K562 (cell line): Measurements from ENCODE around the gene CIAO2A. TPM values are rescaled to one million over a fixed set of nuclear protein-coding genes. Genes with fewer than 3 reads are reported as not detected.

Experiments used
- ATAC-seq: fragments of 200-7000 bp; cut with Tn5 transposase; 3 replicates; pipeline ENCODE4 v1.9.1; 2020; ENCODE audit warnings: moderate library complexity
- BruUV-seq: library from RNA; stranded (reverse); fragments of 400-500 nt; replicated peaks from 2 replicates; lab custom pipeline; 2021; lab: Mats Ljungman, UMichigan
- CTCF ChIA-PET: fragments of 300-600 bp; formaldehyde crosslinking; extraction: SDS; loops from one replicate; lab custom pipeline; 2021; ENCODE audit warnings: low intra/inter-chr PET ratio; lab: Yijun Ruan, JAX
- POLR2A ChIA-PET: fragments of 300-600, 350-650 bp; sonication (Branson Sonifier 250); formaldehyde crosslinking; extraction: SDS; loops from one replicate; lab custom pipeline; 2021; ENCODE audit warnings: antibody characterized with exemption, inconsistent platforms; lab: Yijun Ruan, JAX
- DNase-seq, 4 experiments: peaks; one replicate each; pipeline versions ENCODE4 v3.0.0 to v3.0.0-alpha.2; 2011 to 2018; ENCODE audit warnings: low spot score in 3 of 4, mixed read lengths in 3 of 4; ENCODE audit errors: extremely low read depth in 1 of 4
- FAIRE-seq: peaks from 2 replicates; lab custom pipeline; 2011; peaks lifted over from hg19 to GRCh38; lab: Jason Lieb, UNC
- H2AFZ ChIP-seq: 2 replicates; pipeline ENCODE4 v1.6.0; 2011; ENCODE audit warnings: low read depth, low read length, control low read depth, inconsistent platforms
- H3K27ac ChIP-seq: fragments of 200-600 bp; 3 replicates; pipeline ENCODE4 v1.8.0; 2011; ENCODE audit warnings: low read depth, mild to moderate bottlenecking, control low read depth, inconsistent platforms, low read length, moderate library complexity, mixed read lengths; ENCODE audit errors: extremely low read depth
- H3K27me3 ChIP-seq, 2 experiments: fragments of 300-600 bp in 1 of 2; 2 replicates in 1 of 2; 3 replicates in 1 of 2; pipeline versions ENCODE4 v1.6.0 to v1.8.0; 2011; ENCODE audit warnings: inconsistent platforms in 2 of 2, low read length in 2 of 2, mild to moderate bottlenecking in 1 of 2, mixed read lengths in 1 of 2, moderate library complexity in 1 of 2; ENCODE audit not compliant: control insufficient read depth in 2 of 2, insufficient read depth in 2 of 2
- H3K36me3 ChIP-seq: fragments of 300-600 bp; 3 replicates; pipeline ENCODE4 v1.8.0; 2011; ENCODE audit warnings: mild to moderate bottlenecking, low read length, inconsistent platforms; ENCODE audit not compliant: control insufficient read depth, insufficient read depth
- H3K4me1 ChIP-seq, 2 experiments: fragments of 200-600 bp in 1 of 2; replicated peaks in 1 of 2; 2 replicates in 1 of 2; 3 replicates in 1 of 2; pipeline versions ENCODE4 v1.5.1 to v1.8.0; 2011; ENCODE audit warnings: inconsistent platforms in 2 of 2, low read length in 2 of 2, mild to moderate bottlenecking in 1 of 2, mixed read lengths in 1 of 2, moderate library complexity in 1 of 2; ENCODE audit not compliant: control insufficient read depth in 2 of 2, insufficient read depth in 2 of 2
- H3K4me2 ChIP-seq: 2 replicates; pipeline ENCODE4 v1.6.1; 2011; ENCODE audit warnings: low read length, control low read depth, inconsistent platforms, mixed read lengths; ENCODE audit not compliant: insufficient read depth
- H3K4me3 ChIP-seq: fragments of 200-600 bp; sonication (generic), shearing (Covaris generic); 2 replicates; pipeline ENCODE4 v1.5.1; 2016; ENCODE audit warnings: control low read depth, inconsistent platforms
- H3K79me2 ChIP-seq: fragments of 200-600 bp; 3 replicates; pipeline ENCODE4 v1.8.0; 2011; ENCODE audit warnings: low read length, inconsistent platforms; ENCODE audit not compliant: control insufficient read depth, insufficient read depth
- H3K9ac ChIP-seq, 2 experiments: 2 replicates each; pipeline versions ENCODE4 v1.6.0 to v1.6.1; 2011; ENCODE audit warnings: low read depth in 2 of 2, low read length in 2 of 2, control low read depth in 1 of 2, inconsistent platforms in 1 of 2, mild to moderate bottlenecking in 1 of 2, mixed read lengths in 1 of 2; ENCODE audit not compliant: insufficient read depth in 1 of 2
- H3K9me1 ChIP-seq: one replicate; pipeline ENCODE4 v1.6.0; 2011; ENCODE audit warnings: inconsistent platforms, mild to moderate bottlenecking, low read length, moderate library complexity; ENCODE audit not compliant: control insufficient read depth, insufficient read depth
- H3K9me3 ChIP-seq: replicated peaks from 2 replicates; pipeline ENCODE4 v1.5.1; 2011; ENCODE audit warnings: low read depth, low read length, inconsistent platforms; ENCODE audit not compliant: control insufficient read depth, insufficient read depth
- H4K20me1 ChIP-seq: replicated peaks from 2 replicates; pipeline ENCODE4 v1.6.1; 2011; ENCODE audit warnings: low read length, inconsistent platforms, mixed read lengths; ENCODE audit not compliant: control insufficient read depth, insufficient read depth
- BRD9 ChIP-seq: fragments of 450-650 bp; IDR thresholded peaks from 2 replicates; pipeline ENCODE4 v1.6.1; 2018; ENCODE audit warnings: low read depth; ENCODE audit not compliant: partially characterized antibody
- DNMT1 ChIP-seq: fragments of 450-650 bp; IDR thresholded peaks from 2 replicates; pipeline ENCODE4 v1.6.1; 2016; ENCODE audit warnings: antibody characterized with exemption, mild to moderate bottlenecking
- ESRRA ChIP-seq: fragments of 450-650 bp; IDR thresholded peaks from 2 replicates; pipeline ENCODE4 v1.6.1; 2014; ENCODE audit warnings: low read depth, mild to moderate bottlenecking, moderate library complexity, borderline replicate concordance
- KLF10 ChIP-seq: fragments of 250-450 bp; sonication (Bioruptor Pico); IDR thresholded peaks from 2 replicates; pipeline ENCODE4 v1.6.1; 2021; ENCODE audit warnings: matching md5 sums
- MED1 ChIP-seq: sonication (generic); formaldehyde crosslinking; IDR thresholded peaks from 2 replicates; pipeline ENCODE4 v1.8.1; 2023; ENCODE audit warnings: missing genetic modification reagents, borderline replicate concordance
- MXI1 ChIP-seq: IDR thresholded peaks from 2 replicates; pipeline ENCODE4 v1.6.1; 2011; ENCODE audit warnings: low read depth, mild to moderate bottlenecking, improper control_type of control experiment, low read length
- PTRF ChIP-seq: fragments of 450-650 bp; IDR thresholded peaks from 2 replicates; pipeline ENCODE4 v1.6.1; 2016; ENCODE audit warnings: mild to moderate bottlenecking, missing genetic modification characterization, missing compliant biosample characterization
- PURB ChIP-seq: sonication (generic); formaldehyde crosslinking; IDR thresholded peaks from 2 replicates; pipeline ENCODE4 v1.9.0; 2021; ENCODE audit warnings: low read depth, mild to moderate bottlenecking, missing genetic modification reagents
- TBP ChIP-seq: optimal IDR thresholded peaks from 2 replicates; pipeline ENCODE3; 2011; ENCODE audit warnings: low read depth, low read length, improper control_type of control experiment
- YBX1 ChIP-seq: fragments of 450-650 bp; IDR thresholded peaks from 2 replicates; pipeline ENCODE4 v1.7.1; 2016; ENCODE audit warnings: mild to moderate bottlenecking
- ZNF217 ChIP-seq: sonication (generic); formaldehyde crosslinking; IDR thresholded peaks from 2 replicates; pipeline ENCODE4 v1.8.0; 2022; ENCODE audit warnings: mild to moderate bottlenecking, missing genetic modification reagents
- ZNF79 ChIP-seq: fragments of 250-450 bp; sonication (Bioruptor Pico); IDR thresholded peaks from 2 replicates; pipeline ENCODE4 v1.4.0; 2020; ENCODE audit warnings: low read depth, mild to moderate bottlenecking, moderate library complexity
- WGBS: fragments of 100-300 bp; shearing (Covaris generic); methylation state at CpG from one replicate; pipeline ENCODE4 v1.1.6; 2016; ENCODE audit warnings: low coverage, mixed read lengths; ENCODE audit not compliant: insufficient coverage; ENCODE audit errors: missing lambda C conversion rate; 5-methylcytosine and 5-hydroxymethylcytosine counted together
- in situ Hi-C: fragments of 300-500 bp; cut with MboI; formaldehyde crosslinking; loops from 4 replicates; pipeline ENCODE4 v1.15.0; 2018; ENCODE audit warnings: inconsistent platforms, mixed read lengths
- intact Hi-C: fragments of 100-400 bp; cut with micrococcal nuclease; formaldehyde crosslinking; loops from 2 replicates; pipeline ENCODE4 v1.14.2; 2022
- polyA plus RNA-seq, 8 experiments: library from polyadenylated mRNA; depleted of rRNA in 4 of 8; stranded (reverse) in 5 of 8; unstranded in 3 of 8; fragments of >200 nt; fragmentation: Nextera tagmentation in 2 of 8; fragmentation: Illumina TruSeq in 1 of 8; extraction: Ambion mirVana in 2 of 8; extraction: Trizol in 1 of 8; gene quantifications; 2 replicates each; pipeline versions ENCODE4 v1.2.1 to v1.2.3, GENCODE V29; 2011 to 2014; ENCODE audit warnings: inconsistent platforms in 1 of 8, missing spikeins in 1 of 8
- total RNA-seq, 7 experiments: library from RNA; depleted of rRNA in 6 of 7; stranded (reverse); fragments of >200 nt in 6 of 7; fragmentation: Illumina TruSeq in 2 of 7; extraction: Trizol in 2 of 7; gene quantifications; 2 replicates each; pipeline versions ENCODE4 v1.2.1 to v1.2.3, GENCODE V29; 2011 to 2021; ENCODE audit warnings: low replicate concordance in 1 of 7
- TF ChIP-seq, protein P1 (sequence below): sonication (generic); formaldehyde crosslinking; IDR thresholded peaks from 2 replicates; pipeline ENCODE4 v1.5.0; 2020; ENCODE audit warnings: missing genetic modification reagents
- TF ChIP-seq, protein P2 (sequence below): fragments of 250-450 bp; sonication (Bioruptor Pico); IDR thresholded peaks from 2 replicates; pipeline ENCODE4 v1.5.0; 2020; ENCODE audit warnings: mild to moderate bottlenecking
- TF ChIP-seq, protein P3 (sequence below): IDR thresholded peaks from 2 replicates; pipeline ENCODE4 v1.6.1; 2012; ENCODE audit warnings: low read depth, low read length, improper control_type of control experiment, borderline replicate concordance
- TF ChIP-seq, protein P4 (sequence below): IDR thresholded peaks from 2 replicates; pipeline ENCODE4 v1.6.1; 2011; ENCODE audit warnings: borderline replicate concordance, low read depth, mild to moderate bottlenecking, moderate library complexity, low read length; ENCODE audit not compliant: insufficient read depth, poor library complexity, severe bottlenecking

Gene CIAO2A
- total and polyA plus RNA-seq, 9 of the 15 experiments (the other 6 are each of a cell fraction or from before 2014, with no cell fraction given): 161 to 429 (median 313) TPM

DNA sequence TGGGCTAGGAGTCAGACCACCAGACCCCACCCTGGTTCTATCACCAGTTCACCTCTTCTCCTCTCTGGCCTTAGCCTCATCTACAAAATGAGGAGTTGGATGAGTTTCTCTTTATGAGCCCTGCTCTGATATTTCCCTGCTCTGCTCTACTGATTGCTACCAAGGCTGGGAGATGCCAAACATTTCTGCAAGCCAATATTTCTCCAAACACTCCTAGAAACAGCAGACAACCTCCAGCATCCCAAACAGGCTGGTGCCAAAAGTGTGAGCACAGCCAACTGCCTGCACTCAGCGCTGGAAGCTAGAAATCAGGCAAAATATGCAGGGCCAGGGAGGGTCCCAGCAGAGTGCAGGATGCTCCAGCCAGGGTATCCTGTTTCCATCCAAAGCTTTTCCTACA, 58.1 kb downstream of the CIAO2A start (continued):
- TF ChIP-seq, protein P1, sequence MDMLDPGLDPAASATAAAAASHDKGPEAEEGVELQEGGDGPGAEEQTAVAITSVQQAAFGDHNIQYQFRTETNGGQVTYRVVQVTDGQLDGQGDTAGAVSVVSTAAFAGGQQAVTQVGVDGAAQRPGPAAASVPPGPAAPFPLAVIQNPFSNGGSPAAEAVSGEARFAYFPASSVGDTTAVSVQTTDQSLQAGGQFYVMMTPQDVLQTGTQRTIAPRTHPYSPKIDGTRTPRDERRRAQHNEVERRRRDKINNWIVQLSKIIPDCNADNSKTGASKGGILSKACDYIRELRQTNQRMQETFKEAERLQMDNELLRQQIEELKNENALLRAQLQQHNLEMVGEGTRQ (CRISPR knock-in tag): no peak
- TF ChIP-seq, protein P2, sequence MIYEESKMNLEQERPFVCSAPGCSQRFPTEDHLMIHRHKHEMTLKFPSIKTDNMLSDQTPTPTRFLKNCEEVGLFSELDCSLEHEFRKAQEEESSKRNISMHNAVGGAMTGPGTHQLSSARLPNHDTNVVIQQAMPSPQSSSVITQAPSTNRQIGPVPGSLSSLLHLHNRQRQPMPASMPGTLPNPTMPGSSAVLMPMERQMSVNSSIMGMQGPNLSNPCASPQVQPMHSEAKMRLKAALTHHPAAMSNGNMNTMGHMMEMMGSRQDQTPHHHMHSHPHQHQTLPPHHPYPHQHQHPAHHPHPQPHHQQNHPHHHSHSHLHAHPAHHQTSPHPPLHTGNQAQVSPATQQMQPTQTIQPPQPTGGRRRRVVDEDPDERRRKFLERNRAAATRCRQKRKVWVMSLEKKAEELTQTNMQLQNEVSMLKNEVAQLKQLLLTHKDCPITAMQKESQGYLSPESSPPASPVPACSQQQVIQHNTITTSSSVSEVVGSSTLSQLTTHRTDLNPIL (CRISPR knock-in tag): no peak
- no peak for TF ChIP-seq PURB (CRISPR knock-in tag)
- TF ChIP-seq TBP: no peak

DNA sequence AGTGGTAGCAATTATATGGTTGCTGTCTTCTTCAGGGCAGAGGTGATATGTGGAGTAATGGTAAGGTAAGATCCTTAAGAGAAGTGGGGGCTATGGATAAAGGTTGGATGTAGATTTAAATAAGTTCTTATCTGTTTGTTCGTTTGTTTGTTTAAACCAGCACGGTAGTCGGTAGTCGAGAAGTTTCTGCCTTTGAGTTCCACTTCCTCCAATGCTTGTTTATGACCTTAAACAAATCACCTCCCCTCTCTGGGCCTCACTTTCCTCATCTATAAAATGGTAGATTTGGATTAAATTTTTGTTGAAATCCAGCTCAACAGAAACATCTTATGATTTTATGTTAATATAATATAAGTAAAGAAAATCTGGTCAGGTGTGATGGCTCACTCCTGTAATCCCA, 59.1 kb downstream of the CIAO2A start:
- Histone ChIP-seq H3K4me1 (peaks cover 8% of the 10 kb centered on the region in 2 experiments; a peak in 3 of 5 replicates), H3K4me2 (no peak overlapping the region), H3K9ac (no peak overlapping the region), H3K27ac (no peak overlapping the region), H3K79me2 (no peaks in the 10 kb centered on the region), H3K27me3 (no peaks in the 10 kb centered on the region), H2AFZ (no peak overlapping the region), H3K4me3 (no peak overlapping the region), H3K9me1 (no peaks in the 10 kb centered on the region), H3K36me3 (no peaks in the 10 kb centered on the region), H3K9me3 (no peaks in the 10 kb centered on the region), H4K20me1 (no peaks in the 10 kb centered on the region)
- WGBS: 33% methylated on average over 4 of the region's 4 CpGs
- BruUV-seq: no TSS peak
- DNase-seq (no peak), FAIRE-seq (no peak), ATAC-seq (no peak)
- ChIA-PET POLR2A (no interaction called here), CTCF (no interaction called here)
- in situ Hi-C loops: no loop called here
- intact Hi-C loops: no loop called here
- TF ChIP-seq, protein P3, sequence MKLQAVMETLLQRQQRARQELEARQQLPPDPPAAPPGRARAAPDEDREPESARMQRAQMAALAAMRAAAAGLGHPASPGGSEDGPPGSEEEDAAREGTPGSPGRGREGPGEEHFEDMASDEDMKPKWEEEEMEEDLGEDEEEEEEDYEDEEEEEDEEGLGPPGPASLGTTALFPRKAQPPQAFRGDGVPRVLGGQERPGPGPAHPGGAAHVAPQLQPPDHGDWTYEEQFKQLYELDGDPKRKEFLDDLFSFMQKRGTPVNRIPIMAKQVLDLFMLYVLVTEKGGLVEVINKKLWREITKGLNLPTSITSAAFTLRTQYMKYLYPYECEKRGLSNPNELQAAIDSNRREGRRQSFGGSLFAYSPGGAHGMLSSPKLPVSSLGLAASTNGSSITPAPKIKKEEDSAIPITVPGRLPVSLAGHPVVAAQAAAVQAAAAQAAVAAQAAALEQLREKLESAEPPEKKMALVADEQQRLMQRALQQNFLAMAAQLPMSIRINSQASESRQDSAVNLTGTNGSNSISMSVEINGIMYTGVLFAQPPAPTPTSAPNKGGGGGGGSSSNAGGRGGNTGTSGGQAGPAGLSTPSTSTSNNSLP: no peak
- TF ChIP-seq ZNF79 (no peak), BRD9 (no peak), YBX1 (no peak), PTRF (tag) (no peak), KLF10 (CRISPR knock-in tag) (no peak), ESRRA (no peak), DNMT1 (no peak), MED1 (CRISPR knock-in tag) (no peak), MXI1 (no peak), ZNF217 (no peak)
- TF ChIP-seq, protein P4, sequence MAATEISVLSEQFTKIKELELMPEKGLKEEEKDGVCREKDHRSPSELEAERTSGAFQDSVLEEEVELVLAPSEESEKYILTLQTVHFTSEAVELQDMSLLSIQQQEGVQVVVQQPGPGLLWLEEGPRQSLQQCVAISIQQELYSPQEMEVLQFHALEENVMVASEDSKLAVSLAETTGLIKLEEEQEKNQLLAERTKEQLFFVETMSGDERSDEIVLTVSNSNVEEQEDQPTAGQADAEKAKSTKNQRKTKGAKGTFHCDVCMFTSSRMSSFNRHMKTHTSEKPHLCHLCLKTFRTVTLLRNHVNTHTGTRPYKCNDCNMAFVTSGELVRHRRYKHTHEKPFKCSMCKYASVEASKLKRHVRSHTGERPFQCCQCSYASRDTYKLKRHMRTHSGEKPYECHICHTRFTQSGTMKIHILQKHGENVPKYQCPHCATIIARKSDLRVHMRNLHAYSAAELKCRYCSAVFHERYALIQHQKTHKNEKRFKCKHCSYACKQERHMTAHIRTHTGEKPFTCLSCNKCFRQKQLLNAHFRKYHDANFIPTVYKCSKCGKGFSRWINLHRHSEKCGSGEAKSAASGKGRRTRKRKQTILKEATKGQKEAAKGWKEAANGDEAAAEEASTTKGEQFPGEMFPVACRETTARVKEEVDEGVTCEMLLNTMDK: no peak
